Measurements from ENCODE around the gene STPG3. TPM values are rescaled to one million over a fixed set of nuclear protein-coding genes. Genes with fewer than 3 reads are reported as not detected.

Gene STPG3
- total RNA-seq, 1 donor from 2014 or later, result not detected

DNA sequence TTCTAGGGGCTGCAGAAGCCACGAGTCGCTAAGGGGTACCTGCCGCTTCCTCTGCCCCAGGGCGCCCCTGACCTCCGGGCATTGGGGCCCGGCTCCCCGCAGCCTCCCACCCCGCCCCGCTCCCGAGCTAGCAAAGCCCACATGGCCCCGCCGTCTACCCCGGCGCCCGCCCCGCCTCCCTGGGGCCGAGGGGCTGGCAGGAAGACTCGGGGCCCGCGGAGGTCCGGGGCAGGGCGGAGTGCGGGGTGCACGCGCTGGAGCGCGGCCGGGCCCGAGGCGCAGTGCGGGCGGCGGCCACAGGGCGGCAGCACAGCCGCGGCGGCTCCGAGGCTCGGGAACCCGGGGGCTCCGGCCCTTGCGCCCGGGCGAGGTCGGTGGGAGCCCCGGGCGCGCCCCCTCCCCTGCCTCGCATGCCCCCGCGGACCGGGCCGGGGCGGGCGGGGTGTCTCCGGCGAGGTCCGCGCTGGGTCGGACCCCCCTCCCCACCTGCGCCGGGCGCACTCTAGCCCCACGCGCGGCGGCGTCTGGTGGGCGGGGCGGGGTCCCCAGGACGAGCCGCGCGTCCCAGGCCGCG, 44.2 kb downstream of the STPG3 start:
- peaks cover 39% of the 10 kb centered on the region for H3K4me1 Mint-ChIP-seq (ENCODE audit: low read depth)
- DNase-seq (ENCODE audit: low spot score, unreplicated experiment), result no peak
- H3K27me3 Mint-ChIP-seq, result peaks cover 3% of the 10 kb centered on the region
- H3K9me3 Mint-ChIP-seq (ENCODE audit: low read depth), result no peaks in the 10 kb centered on the region
- H3K4me3 Mint-ChIP-seq (ENCODE audit: low read depth), result peak overlapping the region; percentile 35
- H3K36me3 Mint-ChIP-seq (ENCODE audit: insufficient read depth), result no peaks in the 10 kb centered on the region
- peak overlapping the region; percentile 85 for H3K27ac Mint-ChIP-seq
- TF ChIP-seq, protein P1, sequence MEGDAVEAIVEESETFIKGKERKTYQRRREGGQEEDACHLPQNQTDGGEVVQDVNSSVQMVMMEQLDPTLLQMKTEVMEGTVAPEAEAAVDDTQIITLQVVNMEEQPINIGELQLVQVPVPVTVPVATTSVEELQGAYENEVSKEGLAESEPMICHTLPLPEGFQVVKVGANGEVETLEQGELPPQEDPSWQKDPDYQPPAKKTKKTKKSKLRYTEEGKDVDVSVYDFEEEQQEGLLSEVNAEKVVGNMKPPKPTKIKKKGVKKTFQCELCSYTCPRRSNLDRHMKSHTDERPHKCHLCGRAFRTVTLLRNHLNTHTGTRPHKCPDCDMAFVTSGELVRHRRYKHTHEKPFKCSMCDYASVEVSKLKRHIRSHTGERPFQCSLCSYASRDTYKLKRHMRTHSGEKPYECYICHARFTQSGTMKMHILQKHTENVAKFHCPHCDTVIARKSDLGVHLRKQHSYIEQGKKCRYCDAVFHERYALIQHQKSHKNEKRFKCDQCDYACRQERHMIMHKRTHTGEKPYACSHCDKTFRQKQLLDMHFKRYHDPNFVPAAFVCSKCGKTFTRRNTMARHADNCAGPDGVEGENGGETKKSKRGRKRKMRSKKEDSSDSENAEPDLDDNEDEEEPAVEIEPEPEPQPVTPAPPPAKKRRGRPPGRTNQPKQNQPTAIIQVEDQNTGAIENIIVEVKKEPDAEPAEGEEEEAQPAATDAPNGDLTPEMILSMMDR (IDR thresholded peaks at IDR 0.05; ENCODE audit: unreplicated experiment), result peak; percentile 70

DNA sequence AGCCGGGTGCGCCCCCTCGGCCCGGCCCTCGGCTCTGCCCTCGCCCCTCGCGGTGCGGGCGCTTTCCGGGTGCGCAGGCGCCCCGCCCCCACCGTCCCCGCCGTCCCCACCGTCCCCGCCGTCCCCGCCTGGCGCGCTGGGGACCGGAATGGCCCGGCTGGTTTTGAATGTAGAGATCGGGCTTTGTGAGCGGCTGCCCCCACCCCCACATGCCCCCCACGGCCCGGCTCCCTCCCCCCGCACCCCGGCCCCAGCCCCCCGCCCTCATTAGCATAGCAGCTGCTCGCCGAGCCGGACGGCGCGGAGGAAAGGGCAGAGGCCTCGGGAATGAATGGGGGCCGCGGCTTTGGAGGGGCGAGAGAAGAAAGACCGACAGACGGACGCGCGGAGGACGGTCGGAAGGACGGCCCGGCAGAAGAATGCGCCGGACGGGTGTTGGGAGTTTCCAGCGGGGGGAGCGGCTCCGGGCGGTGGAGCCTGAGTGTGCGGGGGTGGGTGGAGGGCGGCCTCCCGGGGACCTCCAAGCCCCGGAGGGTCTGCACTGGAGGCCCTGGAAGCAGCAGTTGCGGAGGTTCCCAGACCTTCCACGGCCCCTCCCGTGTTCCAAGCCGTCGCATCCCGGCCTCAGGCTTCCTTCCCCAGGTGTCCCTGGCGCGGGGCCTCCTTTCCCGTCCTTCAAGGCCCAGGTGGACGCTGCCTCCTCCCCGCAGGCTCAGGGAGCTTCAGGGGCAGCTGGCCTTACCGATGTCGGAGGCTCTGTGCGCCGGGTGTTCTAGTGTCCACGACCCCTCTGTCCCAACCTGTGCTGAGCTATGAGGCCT, 45.0 kb downstream of the STPG3 start:
- Mint-ChIP-seq H3K36me3 (ENCODE audit: insufficient read depth) (no peaks in the 10 kb centered on the region), H3K27me3 (peaks cover 3% of the 10 kb centered on the region), H3K4me1 (ENCODE audit: low read depth) (peaks cover 41% of the 10 kb centered on the region), H3K27ac (peak overlapping the region; percentile 88), H3K9me3 (ENCODE audit: low read depth) (no peaks in the 10 kb centered on the region), H3K4me3 (ENCODE audit: low read depth) (peak overlapping the region; percentile 77)
- TF ChIP-seq, protein P1 (IDR thresholded peaks at IDR 0.05; ENCODE audit: unreplicated experiment), result no peak
- DNase-seq (ENCODE audit: low spot score, unreplicated experiment), result no peak

DNA sequence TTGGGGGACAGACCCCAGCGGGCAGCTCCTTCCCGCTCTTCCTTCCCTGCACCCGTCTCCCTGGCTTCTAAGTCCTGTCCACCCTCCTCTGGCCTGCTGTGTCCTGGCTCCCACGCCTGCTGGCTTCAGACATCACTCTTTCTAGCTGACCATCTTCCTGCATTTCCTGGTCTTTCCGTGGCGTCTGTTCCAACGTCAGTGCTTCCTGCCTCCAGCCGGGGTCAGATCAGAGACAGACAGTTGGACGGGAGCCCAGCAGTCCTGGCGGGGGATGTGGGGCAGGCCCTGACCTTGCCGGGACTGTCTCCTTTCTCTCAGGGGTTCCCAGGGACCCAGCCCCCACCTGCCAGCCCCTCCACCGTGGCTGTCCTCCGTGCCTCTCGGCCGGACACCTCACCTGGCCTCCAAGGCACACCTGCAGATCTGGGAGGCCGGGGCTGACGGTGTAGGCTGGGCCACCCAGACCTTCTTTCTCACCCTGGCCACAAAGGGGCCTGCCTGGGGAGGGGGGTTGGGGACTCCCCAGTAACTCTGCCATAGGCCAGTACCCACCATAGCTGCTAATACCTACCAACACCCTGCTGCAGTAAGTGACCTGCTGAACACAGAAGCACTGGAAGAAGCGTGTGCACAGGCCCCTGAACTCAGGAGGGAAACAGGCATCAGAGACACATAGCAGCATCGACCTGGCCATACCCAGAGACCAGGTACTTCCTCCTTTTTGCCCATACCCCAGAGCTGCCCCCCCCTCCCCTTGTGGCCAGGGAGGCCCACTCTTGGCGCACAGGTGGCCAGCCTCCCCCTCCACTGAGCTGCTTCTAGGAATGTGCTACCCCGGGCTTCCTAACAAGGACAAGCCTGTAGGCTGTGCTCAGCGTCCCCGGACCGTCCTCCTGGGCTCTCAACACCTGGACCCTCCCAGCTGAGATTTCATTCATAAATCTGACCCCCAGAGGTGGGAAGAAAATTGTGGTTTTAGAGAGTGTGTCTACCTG, 45.9 kb downstream of the STPG3 start:
- Mint-ChIP-seq H3K4me1 (ENCODE audit: low read depth) (peaks cover 41% of the 10 kb centered on the region), H3K9me3 (ENCODE audit: low read depth) (no peaks in the 10 kb centered on the region), H3K4me3 (ENCODE audit: low read depth) (peak overlapping the region; percentile 77), H3K36me3 (ENCODE audit: insufficient read depth) (no peaks in the 10 kb centered on the region), H3K27ac (peak overlapping the region; percentile 88), H3K27me3 (peaks cover 3% of the 10 kb centered on the region)
- DNase-seq (ENCODE audit: low spot score, unreplicated experiment), result no peak
- TF ChIP-seq, protein P1 (IDR thresholded peaks at IDR 0.05; ENCODE audit: unreplicated experiment), result no peak

DNA sequence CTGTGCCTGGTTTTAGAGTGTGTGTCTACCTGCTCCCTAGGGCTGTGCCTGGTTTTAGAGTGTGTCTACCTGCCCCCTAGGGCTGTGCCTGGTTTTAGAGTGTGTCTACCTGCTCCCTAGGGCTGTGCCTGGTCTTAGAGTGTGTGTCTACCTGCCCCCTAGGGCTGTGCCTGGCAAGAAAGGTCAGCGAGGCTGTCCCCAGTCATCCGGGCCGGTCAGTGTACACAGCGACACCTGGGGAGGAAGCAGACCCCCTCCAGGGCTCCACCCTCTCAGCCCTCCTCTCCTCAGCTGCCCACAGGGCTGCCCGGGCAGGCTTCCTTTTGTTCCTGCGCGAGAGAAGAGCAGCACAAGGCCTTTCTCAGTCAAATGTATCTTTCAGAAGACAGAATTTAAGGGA, 46.9 kb downstream of the STPG3 start:
- Mint-ChIP-seq H3K4me1 (ENCODE audit: low read depth) (peaks cover 42% of the 10 kb centered on the region), H3K4me3 (ENCODE audit: low read depth) (peak overlapping the region; percentile 31), H3K36me3 (ENCODE audit: insufficient read depth) (no peaks in the 10 kb centered on the region), H3K9me3 (ENCODE audit: low read depth) (no peaks in the 10 kb centered on the region), H3K27ac (peak overlapping the region; percentile 83), H3K27me3 (peaks cover 3% of the 10 kb centered on the region)
- DNase-seq (ENCODE audit: low spot score, unreplicated experiment), result no peak
- TF ChIP-seq, protein P1 (IDR thresholded peaks at IDR 0.05; ENCODE audit: unreplicated experiment), result no peak

Measured in progenitor cell of endocrine pancreas (in vitro differentiated cells).